Measurements from ENCODE around the gene SPATA46.

DNA sequence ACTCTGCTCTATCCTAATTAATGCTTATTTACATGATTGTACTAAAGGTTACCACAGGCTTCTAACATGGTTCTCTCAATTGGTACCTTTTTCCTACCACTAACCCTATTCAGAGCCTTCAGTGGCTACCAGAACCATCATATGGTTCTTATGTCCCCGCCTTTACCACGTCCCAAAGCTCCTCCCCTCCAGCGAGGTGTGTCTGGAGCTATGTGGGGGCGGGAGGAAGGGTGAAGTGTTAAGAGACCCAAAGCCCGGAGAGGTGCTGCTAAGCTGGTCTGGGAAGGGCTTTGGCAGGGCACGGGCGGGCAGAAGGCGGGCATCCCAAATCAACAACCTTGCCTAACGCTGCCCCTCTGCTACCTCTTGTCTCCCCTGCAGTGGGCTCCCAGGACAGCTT, 10.0 kb downstream of the SPATA46 start:
- TF ChIP-seq, protein P1, sequence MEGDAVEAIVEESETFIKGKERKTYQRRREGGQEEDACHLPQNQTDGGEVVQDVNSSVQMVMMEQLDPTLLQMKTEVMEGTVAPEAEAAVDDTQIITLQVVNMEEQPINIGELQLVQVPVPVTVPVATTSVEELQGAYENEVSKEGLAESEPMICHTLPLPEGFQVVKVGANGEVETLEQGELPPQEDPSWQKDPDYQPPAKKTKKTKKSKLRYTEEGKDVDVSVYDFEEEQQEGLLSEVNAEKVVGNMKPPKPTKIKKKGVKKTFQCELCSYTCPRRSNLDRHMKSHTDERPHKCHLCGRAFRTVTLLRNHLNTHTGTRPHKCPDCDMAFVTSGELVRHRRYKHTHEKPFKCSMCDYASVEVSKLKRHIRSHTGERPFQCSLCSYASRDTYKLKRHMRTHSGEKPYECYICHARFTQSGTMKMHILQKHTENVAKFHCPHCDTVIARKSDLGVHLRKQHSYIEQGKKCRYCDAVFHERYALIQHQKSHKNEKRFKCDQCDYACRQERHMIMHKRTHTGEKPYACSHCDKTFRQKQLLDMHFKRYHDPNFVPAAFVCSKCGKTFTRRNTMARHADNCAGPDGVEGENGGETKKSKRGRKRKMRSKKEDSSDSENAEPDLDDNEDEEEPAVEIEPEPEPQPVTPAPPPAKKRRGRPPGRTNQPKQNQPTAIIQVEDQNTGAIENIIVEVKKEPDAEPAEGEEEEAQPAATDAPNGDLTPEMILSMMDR (IDR thresholded peaks at IDR 0.05) = no peak
- TF ChIP-seq POLR2A (IDR thresholded peaks at IDR 0.05) = no peak
